ENCODE results near the gene VHLL.

Gene VHLL

GRCh38 chr1:156316909-156317308 is 17.8 kb upstream of the VHLL start:
- DNase-seq (ENCODE audit: low read depth in 1 of 2, low spot score in 1 of 2), result no peak
- Histone ChIP-seq H3K4me3 (replicated peaks; ENCODE audit: insufficient read depth, low read length) (no peak overlapping the region), H3K27ac (replicated peaks) (no peak overlapping the region), H3K27me3 (ENCODE audit: insufficient read depth, poor library complexity, severe bottlenecking) (no peaks in the 10 kb centered on the region)
- TF ChIP-seq GABPA (IDR thresholded peaks at IDR 0.05; ENCODE audit: low read depth) (no peak), CTCF (IDR thresholded peaks at IDR 0.05; ENCODE audit: insufficient read depth, low read length) (no peak)

GRCh38 chr1:156310962-156311361 is 11.9 kb upstream of the VHLL start:
- Histone ChIP-seq H3K4me3 (replicated peaks; ENCODE audit: insufficient read depth, low read length) (no peak overlapping the region), H3K27me3 (ENCODE audit: insufficient read depth, poor library complexity, severe bottlenecking) (no peaks in the 10 kb centered on the region), H3K27ac (replicated peaks) (peak overlapping the region; percentile 27; the same call in 1 of the 2 replicates)
- peak; percentile 37 to 89 for DNase-seq (ENCODE audit: low read depth in 1 of 2, low spot score in 1 of 2)
- TF ChIP-seq REST (IDR thresholded peaks at IDR 0.05; ENCODE audit: insufficient replicate concordance, low read depth) (no peak), SPI1 (IDR thresholded peaks at IDR 0.05; ENCODE audit: borderline replicate concordance, low read depth) (no peak), GABPA (IDR thresholded peaks at IDR 0.05; ENCODE audit: low read depth) (no peak), POLR2AphosphoS5 (IDR thresholded peaks at IDR 0.05; ENCODE audit: low read depth) (no peak), CTCF (IDR thresholded peaks at IDR 0.05; ENCODE audit: insufficient read depth, low read length) (no peak)

- no peak overlapping the region for H3K27ac ChIP-seq (replicated peaks)
- H3K4me3 ChIP-seq (replicated peaks; ENCODE audit: insufficient read depth, low read length), result no peak overlapping the region
- DNase-seq (ENCODE audit: low read depth in 1 of 2, low spot score in 1 of 2), result no peak
- H3K27me3 ChIP-seq (ENCODE audit: insufficient read depth, poor library complexity, severe bottlenecking), result no peaks in the 10 kb centered on the region
- TF ChIP-seq REST (IDR thresholded peaks at IDR 0.05; ENCODE audit: insufficient replicate concordance, low read depth), result no peak
- TF ChIP-seq CTCF (IDR thresholded peaks at IDR 0.05; ENCODE audit: insufficient read depth, low read length), result no peak
- TF ChIP-seq SPI1 (IDR thresholded peaks at IDR 0.05; ENCODE audit: borderline replicate concordance, low read depth), result no peak
- no peak for TF ChIP-seq POLR2AphosphoS5 (IDR thresholded peaks at IDR 0.05; ENCODE audit: low read depth)
- TF ChIP-seq GABPA (IDR thresholded peaks at IDR 0.05; ENCODE audit: low read depth), result no peak
These were observed 9.0 kb upstream of the VHLL start for GRCh38 chr1:156308078-156308477.

GRCh38 chr1:156305215-156305614 is 6.1 kb upstream of the VHLL start:
- H3K4me3 ChIP-seq (replicated peaks; ENCODE audit: insufficient read depth, low read length), result no peak overlapping the region
- no peaks in the 10 kb centered on the region for H3K27me3 ChIP-seq (ENCODE audit: insufficient read depth, poor library complexity, severe bottlenecking)
- no peak for DNase-seq (ENCODE audit: low read depth in 1 of 2, low spot score in 1 of 2)
- H3K27ac ChIP-seq (replicated peaks), result no peak overlapping the region
- TF ChIP-seq REST (IDR thresholded peaks at IDR 0.05; ENCODE audit: insufficient replicate concordance, low read depth) (no peak), GABPA (IDR thresholded peaks at IDR 0.05; ENCODE audit: low read depth) (no peak), SPI1 (IDR thresholded peaks at IDR 0.05; ENCODE audit: borderline replicate concordance, low read depth) (no peak), POLR2AphosphoS5 (IDR thresholded peaks at IDR 0.05; ENCODE audit: low read depth) (no peak; the same call in 1 of the 2 replicates), CTCF (IDR thresholded peaks at IDR 0.05; ENCODE audit: insufficient read depth, low read length) (no peak)

Measured in HL-60 (cell line).